22Rv1 (cell line): Measurements from ENCODE around the gene ABCA2.

Experiments used
- CTCF ChIP-seq: fragments of 450-650 bp; IDR thresholded peaks from 2 replicates; pipeline ENCODE4 v1.5.1; 2017; ENCODE audit warnings: mild to moderate bottlenecking
- ZFX ChIP-seq: fragments of 450-650 bp; IDR thresholded peaks from 2 replicates; pipeline ENCODE4 v1.6.1; 2017; ENCODE audit warnings: antibody characterized with exemption, borderline replicate concordance

- TF ChIP-seq CTCF (no peak), ZFX (no peak)
These were observed 11.8 kb upstream of the ABCA2 start for GRCh38 chr9:137039611-137040366.
